Thyroid gland (tissue), 4 donors: ENCODE results near the gene CTPS1.

Experiments
- CTCF ChIP-seq, 6 experiments: fragments of 200-600 bp in 3 of 6; fragments of 450-650 bp in 3 of 6; sonication (generic) in 3 of 6; IDR thresholded peaks; one replicate each; pipeline ENCODE4 v1.5.1; 2016 to 2019; ENCODE audit warnings: antibody characterized with exemption in 6 of 6, mild to moderate bottlenecking in 2 of 6, inconsistent platforms in 1 of 6, moderate library complexity in 1 of 6
- POLR2A ChIP-seq, 2 donors: fragments of 450-650 bp; IDR thresholded peaks; one replicate each; pipeline ENCODE4 v1.6.1; 2017; ENCODE audit warnings: antibody characterized with exemption in 2 of 2, mild to moderate bottlenecking in 2 of 2, moderate library complexity in 1 of 2

- TF ChIP-seq CTCF (IDR thresholded peaks at IDR 0.05) (no peak), POLR2A (IDR thresholded peaks at IDR 0.05) (no peak)
Observed at GRCh38 chr1:40983286-40983685, 3.8 kb downstream of the CTPS1 start.
